Ishikawa (cell line): ENCODE results near the gene SIAE.

Source experiments
- CEBPB ChIP-seq: IDR thresholded peaks from 2 replicates; pipeline ENCODE4 v1.6.1; 2012
- CREB1 ChIP-seq: IDR thresholded peaks from 2 replicates; pipeline ENCODE4 v1.6.1; 2012; ENCODE audit warnings: low read depth
- EGR1 ChIP-seq: IDR thresholded peaks from 2 replicates; pipeline ENCODE4 v1.6.1; 2012
- EP300 ChIP-seq: IDR thresholded peaks from 2 replicates; pipeline ENCODE4 v1.6.1; 2012; ENCODE audit warnings: borderline replicate concordance
- FOXM1 ChIP-seq: IDR thresholded peaks from 2 replicates; pipeline ENCODE4 v1.6.1; 2012; ENCODE audit warnings: low read depth, borderline replicate concordance
- NFIC ChIP-seq: IDR thresholded peaks from 2 replicates; pipeline ENCODE4 v1.6.1; 2012
- RAD21 ChIP-seq: IDR thresholded peaks from 2 replicates; pipeline ENCODE4 v1.6.1; 2012; ENCODE audit warnings: low read depth
- TAF1 ChIP-seq: IDR thresholded peaks from 2 replicates; pipeline ENCODE4 v1.6.1; 2012; ENCODE audit warnings: low read depth, mild to moderate bottlenecking
- TCF12 ChIP-seq: IDR thresholded peaks from 2 replicates; pipeline ENCODE4 v1.6.1; 2012; ENCODE audit warnings: low read depth
- TEAD4 ChIP-seq: IDR thresholded peaks from 2 replicates; pipeline ENCODE4 v1.6.1; 2012
- USF1 ChIP-seq: IDR thresholded peaks from 2 replicates; pipeline ENCODE4 v1.6.1; 2012
- YY1 ChIP-seq: IDR thresholded peaks from 2 replicates; pipeline ENCODE4 v1.6.1; 2012; ENCODE audit warnings: low read depth
- ZBTB7A ChIP-seq: IDR thresholded peaks from 2 replicates; pipeline ENCODE4 v1.6.1; 2012; ENCODE audit warnings: low read depth
- TF ChIP-seq, protein P1 (sequence below): IDR thresholded peaks from 2 replicates; pipeline ENCODE4 v1.6.1; 2012; ENCODE audit warnings: low read depth, mild to moderate bottlenecking
- TF ChIP-seq, protein P2 (sequence below): IDR thresholded peaks from 2 replicates; pipeline ENCODE4 v1.6.1; 2012

SIAE gene

DNA sequence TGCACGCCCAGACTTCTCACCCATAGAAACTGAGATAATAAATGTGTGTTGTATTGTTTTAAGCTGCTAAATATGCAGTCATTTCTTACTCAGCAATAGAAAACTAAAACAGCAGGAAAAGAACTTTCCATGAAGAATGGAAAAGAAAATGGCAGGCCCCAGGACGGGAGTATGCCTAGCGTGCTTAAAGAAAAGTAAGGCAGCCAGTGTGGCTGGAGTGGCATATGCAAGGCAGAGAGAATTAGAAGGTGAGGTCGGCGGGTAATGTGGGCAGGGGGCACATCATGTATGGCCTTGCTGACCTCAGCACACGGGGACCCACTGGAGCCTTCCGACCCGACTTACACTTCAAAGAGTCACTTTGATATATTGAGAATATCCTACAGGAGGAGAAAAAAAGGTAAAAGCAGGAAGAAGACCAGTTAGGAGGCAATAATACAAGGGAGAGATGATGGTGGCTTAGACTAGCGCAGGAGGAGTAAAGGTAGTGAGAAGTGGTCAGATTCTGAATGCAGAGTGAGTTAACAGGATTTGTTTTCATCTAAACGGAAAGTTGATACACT, 30.4 kb downstream of the SIAE start:
- TF ChIP-seq CREB1 (no peak), FOXM1 (no peak), TCF12 (no peak)
- TF ChIP-seq, protein P1, sequence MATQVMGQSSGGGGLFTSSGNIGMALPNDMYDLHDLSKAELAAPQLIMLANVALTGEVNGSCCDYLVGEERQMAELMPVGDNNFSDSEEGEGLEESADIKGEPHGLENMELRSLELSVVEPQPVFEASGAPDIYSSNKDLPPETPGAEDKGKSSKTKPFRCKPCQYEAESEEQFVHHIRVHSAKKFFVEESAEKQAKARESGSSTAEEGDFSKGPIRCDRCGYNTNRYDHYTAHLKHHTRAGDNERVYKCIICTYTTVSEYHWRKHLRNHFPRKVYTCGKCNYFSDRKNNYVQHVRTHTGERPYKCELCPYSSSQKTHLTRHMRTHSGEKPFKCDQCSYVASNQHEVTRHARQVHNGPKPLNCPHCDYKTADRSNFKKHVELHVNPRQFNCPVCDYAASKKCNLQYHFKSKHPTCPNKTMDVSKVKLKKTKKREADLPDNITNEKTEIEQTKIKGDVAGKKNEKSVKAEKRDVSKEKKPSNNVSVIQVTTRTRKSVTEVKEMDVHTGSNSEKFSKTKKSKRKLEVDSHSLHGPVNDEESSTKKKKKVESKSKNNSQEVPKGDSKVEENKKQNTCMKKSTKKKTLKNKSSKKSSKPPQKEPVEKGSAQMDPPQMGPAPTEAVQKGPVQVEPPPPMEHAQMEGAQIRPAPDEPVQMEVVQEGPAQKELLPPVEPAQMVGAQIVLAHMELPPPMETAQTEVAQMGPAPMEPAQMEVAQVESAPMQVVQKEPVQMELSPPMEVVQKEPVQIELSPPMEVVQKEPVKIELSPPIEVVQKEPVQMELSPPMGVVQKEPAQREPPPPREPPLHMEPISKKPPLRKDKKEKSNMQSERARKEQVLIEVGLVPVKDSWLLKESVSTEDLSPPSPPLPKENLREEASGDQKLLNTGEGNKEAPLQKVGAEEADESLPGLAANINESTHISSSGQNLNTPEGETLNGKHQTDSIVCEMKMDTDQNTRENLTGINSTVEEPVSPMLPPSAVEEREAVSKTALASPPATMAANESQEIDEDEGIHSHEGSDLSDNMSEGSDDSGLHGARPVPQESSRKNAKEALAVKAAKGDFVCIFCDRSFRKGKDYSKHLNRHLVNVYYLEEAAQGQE: no peak
- TF ChIP-seq, protein P2, sequence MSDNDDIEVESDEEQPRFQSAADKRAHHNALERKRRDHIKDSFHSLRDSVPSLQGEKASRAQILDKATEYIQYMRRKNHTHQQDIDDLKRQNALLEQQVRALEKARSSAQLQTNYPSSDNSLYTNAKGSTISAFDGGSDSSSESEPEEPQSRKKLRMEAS: no peak

GRCh38 chr11:124642628-124643027, 30.9 kb downstream of the SIAE start:
- TF ChIP-seq RAD21 (no peak), TEAD4 (no peak), CEBPB (no peak), CREB1 (no peak), FOXM1 (no peak)

- TF ChIP-seq, protein P1: no peak
- TF ChIP-seq FOXM1 (no peak), TCF12 (no peak), RAD21 (no peak), TAF1 (no peak), TEAD4 (no peak), YY1 (no peak), CREB1 (no peak), EGR1 (no peak), USF1 (no peak), EP300 (no peak), ZBTB7A (no peak), CEBPB (no peak), NFIC (no peak)
- TF ChIP-seq, protein P2: no peak
Measured at GRCh38 chr11:124640666-124641065, 32.9 kb downstream of the SIAE start.

GRCh38 chr11:124639186-124639585, 34.4 kb downstream of the SIAE start:
- TF ChIP-seq CEBPB (no peak), FOXM1 (no peak), NFIC (no peak), TAF1 (no peak), USF1 (no peak), ZBTB7A (no peak), TEAD4 (no peak), YY1 (no peak), CREB1 (no peak)
- TF ChIP-seq, protein P1: no peak

DNA sequence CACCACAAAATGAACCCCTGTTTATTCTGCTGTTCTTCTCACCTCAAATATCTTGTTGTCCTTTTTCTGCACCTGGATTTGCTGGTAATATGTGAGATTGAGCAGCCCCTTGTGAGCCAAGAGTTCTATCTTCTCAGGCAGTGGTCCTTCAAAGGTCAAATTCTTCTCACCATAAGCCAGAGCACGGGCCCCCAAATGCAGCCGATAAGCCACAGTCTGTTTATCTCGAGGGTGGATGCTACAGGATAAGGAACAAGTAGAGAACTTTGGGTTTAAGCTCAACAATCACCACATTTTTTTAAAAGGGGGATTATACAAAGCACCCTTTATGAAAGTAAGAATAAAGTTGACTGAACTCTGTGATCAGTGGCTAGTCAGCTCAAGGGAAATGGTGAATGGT, 35.0 kb downstream of the SIAE start:
- TF ChIP-seq EGR1: no peak
- TF ChIP-seq, protein P1: no peak
- TF ChIP-seq ZBTB7A: no peak
- no peak for TF ChIP-seq TAF1
- TF ChIP-seq CREB1: no peak
- TF ChIP-seq YY1: no peak
- TF ChIP-seq, protein P2: no peak
- TF ChIP-seq TCF12: no peak
